Mesenteric fat pad (tissue), 1 donor: Measurements from ENCODE around the gene VTCN1. TPM values are rescaled to one million over a fixed set of nuclear protein-coding genes. Genes with fewer than 3 reads are reported as not detected.

ENCODE experiments used
- DNase-seq: peaks from one replicate; pipeline ENCODE4 v3.0.0-alpha.2; 2020; ENCODE audit warnings: low spot score
- total RNA-seq: library from RNA; stranded (reverse); fragmentation: NEBNext Ultra II Directional; extraction: Animal tissue kit (Norgen Biotek cat#: 25700); gene quantifications from one replicate; pipeline ENCODE4 v1.2.1, GENCODE V29; 2021
- donor health status: DM: yes; HTN: yes; CAD: no.

The VTCN1 gene
- total RNA-seq, 1 donor from 2014 or later, result not detected

GRCh38 chr1:117209094-117209493, 1.6 kb downstream of the VTCN1 start:
- DNase-seq, result no peak

GRCh38 chr1:117208580-117208979, 2.1 kb downstream of the VTCN1 start:
- DNase-seq, result no peak

- no peak for DNase-seq
These were observed 5.4 kb downstream of the VTCN1 start for GRCh38 chr1:117205368-117205767.

GRCh38 chr1:117201808-117202207, 8.9 kb downstream of the VTCN1 start:
- no peak for DNase-seq

- no peak for DNase-seq
These were observed 12.6 kb downstream of the VTCN1 start for GRCh38 chr1:117198097-117198496.

GRCh38 chr1:117189726-117190125, 21.0 kb downstream of the VTCN1 start:
- DNase-seq, result no peak

- no peak for DNase-seq
These were observed 21.8 kb downstream of the VTCN1 start for GRCh38 chr1:117188816-117189437.

- DNase-seq, result no peak
These were observed 22.4 kb downstream of the VTCN1 start for GRCh38 chr1:117188170-117188815.

GRCh38 chr1:117183112-117183511, 27.6 kb downstream of the VTCN1 start:
- DNase-seq, result no peak

- DNase-seq, result no peak
These were observed 28.4 kb downstream of the VTCN1 start for GRCh38 chr1:117182319-117182718.

- DNase-seq, result no peak
These were observed 29.1 kb downstream of the VTCN1 start for GRCh38 chr1:117181630-117182041.

GRCh38 chr1:117180147-117180967, 30.4 kb downstream of the VTCN1 start:
- DNase-seq, result no peak

GRCh38 chr1:117179471-117179870, 31.3 kb downstream of the VTCN1 start:
- DNase-seq, result no peak

GRCh38 chr1:117178756-117179155, 32.0 kb downstream of the VTCN1 start:
- no peak for DNase-seq

GRCh38 chr1:117177376-117177775, 33.4 kb downstream of the VTCN1 start:
- DNase-seq, result no peak

GRCh38 chr1:117176579-117176978, 34.1 kb downstream of the VTCN1 start:
- no peak for DNase-seq

GRCh38 chr1:117174851-117175250, 35.9 kb downstream of the VTCN1 start:
- no peak for DNase-seq

GRCh38 chr1:117173691-117174090, 37.0 kb downstream of the VTCN1 start:
- no peak for DNase-seq

GRCh38 chr1:117173006-117173405, 37.7 kb downstream of the VTCN1 start:
- no peak for DNase-seq

GRCh38 chr1:117171900-117172511, 38.7 kb downstream of the VTCN1 start:
- no peak for DNase-seq

- DNase-seq, result no peak
These were observed 40.7 kb downstream of the VTCN1 start for GRCh38 chr1:117169871-117170596.
